Measurements from ENCODE around the gene DNAJB8.

DNAJB8 gene

DNA sequence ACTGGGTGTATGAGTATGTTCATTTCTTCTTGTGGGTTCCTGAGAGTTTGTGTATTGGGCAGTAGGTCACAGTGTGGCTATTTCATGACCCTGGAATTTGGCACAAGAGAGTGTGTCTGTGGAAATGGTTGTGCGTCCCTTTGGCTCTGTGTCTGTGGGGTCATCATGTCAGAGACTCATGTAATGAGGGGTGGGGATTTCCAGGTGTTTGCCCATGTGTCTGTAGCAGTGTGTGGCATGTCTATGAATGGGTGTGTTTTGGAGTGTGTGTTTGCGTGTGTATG is 27.6 kb upstream of the DNAJB8 start:
- no peak for DNase-seq (ENCODE audit: low read depth in 2 of 2)

DNA sequence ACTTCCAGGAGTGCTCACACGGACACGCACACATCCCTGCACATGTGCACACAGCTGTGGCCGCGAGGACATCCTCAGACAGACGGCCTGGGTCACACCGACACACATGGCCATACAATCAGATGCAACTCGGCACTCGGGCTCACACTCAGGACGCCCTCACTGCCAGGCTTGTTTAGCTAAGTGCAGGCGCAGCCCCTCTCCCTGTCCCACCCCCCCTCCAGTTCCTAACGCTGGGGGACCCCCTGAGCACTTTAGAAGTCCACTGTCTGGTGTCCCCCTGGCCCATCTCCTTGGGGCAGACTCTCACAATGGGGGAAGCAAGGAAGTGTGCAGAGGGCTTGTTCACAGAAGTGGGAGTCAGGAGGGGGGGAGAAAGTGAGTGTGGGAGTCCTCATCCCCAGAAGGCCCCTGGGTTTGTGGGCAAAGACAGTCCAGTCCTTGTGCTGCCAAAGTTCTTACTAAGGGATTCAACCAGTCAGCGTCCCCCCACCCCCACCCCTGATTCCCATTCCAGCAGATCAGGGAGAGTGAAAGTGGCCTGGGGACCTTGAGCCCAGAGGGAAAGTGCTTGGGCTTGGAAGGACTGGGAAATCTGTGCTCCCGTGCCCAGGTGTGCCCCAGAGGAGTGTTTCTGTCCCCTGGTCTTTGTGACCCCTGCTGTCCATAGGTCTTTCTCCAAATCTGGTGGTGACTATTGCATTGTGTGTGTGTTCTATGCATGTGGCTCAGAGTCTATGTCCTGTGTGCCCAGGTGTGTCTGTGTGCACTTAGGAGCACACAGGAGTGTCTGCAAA is 27.1 kb upstream of the DNAJB8 start:
- DNase-seq (ENCODE audit: low read depth in 2 of 2) = no peak

DNA sequence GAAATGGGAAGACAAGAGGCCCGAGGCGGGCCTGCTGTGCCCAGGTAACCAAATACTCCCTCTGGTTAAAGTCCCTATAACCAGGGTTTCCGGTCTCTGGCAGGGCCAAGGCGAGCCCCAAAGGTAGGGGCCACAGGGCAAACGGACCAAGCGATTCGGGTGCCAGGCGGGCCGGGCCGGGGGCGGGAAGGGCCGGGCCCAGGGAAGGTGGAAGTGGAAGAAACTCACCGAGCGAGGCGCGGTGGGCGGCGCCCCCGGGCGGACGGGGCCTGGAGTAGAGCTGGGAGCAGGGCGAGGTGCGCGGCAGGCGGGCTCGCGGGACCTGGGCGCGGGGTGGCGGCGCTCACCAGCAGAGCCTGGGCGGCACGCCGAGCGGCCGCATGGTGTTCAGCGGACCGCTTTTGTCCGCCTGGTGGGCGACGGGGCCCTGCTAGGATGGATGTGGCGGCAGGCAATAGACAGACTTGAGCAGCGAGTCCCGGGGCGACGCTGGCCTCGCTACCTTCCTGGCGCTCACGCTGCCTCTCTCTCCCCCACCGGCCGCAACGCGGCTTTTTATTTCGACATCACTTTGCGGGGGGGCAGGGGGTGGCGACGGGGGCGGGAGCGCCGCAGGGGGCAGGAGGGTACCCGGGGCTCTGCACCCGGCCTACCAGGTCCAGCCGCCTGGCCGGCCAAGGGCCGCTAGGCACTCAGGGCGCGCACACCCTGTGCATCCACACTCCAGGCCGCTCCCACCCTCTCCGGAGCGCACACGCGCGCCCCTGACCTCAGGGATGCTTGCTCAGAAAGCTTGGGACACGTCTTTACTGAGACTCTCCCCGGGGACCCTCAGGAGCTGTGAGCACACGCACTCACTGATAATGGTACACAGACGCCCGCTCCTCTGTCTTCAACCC is 26.2 kb upstream of the DNAJB8 start, which contains the start of gene GATA2:
TSS of gene GATA2 (minus strand) at position 531 of the 899 bp plus-strand sequence. CDS start 6,170 bp downstream, outside the sequence.
- DNase-seq (ENCODE audit: low read depth in 2 of 2) = peak in 1 of 2 donors; percentile 28

DNA sequence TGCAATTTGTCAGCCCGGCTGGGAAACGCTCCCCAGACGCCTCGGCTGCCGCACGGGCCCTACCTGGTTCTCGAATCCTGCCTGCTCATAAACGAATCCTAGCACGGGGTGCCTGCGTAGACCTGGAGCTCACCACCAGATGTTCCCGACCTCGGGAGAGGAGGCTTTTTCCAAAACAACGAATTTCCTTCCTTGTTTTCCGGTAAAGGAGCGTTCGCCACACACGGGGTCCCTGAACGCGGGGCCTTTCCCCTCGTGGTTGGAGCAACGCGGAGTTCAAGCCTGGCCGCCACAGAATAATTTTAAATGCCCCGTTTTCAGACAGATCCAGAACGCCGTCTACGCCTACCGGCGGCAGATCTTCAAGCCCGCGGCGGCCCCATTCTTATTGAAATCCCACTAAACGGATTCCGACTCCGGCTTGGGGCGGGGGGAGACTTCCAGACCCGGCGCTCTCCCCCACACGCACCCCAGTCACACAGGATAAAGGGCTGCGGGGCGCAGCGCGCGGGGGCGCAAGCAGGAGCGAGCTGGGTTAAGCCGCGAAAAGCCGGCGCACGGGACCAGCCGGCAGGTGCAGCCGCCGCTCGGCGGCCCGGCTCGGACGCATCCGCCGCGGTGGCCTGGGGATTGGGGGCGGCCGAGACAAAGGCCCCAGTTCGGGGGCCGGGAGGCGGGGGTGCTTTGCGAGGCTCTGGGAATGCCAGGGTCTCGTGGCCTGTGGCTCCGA is 25.4 kb upstream of the DNAJB8 start:
- DNase-seq (ENCODE audit: low read depth in 2 of 2) = no peak

DNA sequence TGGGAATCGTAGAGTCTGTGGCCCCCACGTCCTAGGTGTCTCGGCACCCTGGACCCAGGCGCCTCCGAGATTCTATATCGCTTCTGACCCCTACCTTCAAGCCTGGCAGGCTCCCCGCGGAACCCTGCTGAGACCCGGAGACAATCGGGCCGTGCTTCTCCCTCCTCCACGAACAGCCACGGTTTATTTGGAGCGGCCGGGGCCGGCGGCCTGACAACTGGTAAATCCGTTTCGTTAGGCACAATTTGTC is 24.9 kb upstream of the DNAJB8 start:
- DNase-seq (ENCODE audit: low read depth in 2 of 2) = no peak

DNA sequence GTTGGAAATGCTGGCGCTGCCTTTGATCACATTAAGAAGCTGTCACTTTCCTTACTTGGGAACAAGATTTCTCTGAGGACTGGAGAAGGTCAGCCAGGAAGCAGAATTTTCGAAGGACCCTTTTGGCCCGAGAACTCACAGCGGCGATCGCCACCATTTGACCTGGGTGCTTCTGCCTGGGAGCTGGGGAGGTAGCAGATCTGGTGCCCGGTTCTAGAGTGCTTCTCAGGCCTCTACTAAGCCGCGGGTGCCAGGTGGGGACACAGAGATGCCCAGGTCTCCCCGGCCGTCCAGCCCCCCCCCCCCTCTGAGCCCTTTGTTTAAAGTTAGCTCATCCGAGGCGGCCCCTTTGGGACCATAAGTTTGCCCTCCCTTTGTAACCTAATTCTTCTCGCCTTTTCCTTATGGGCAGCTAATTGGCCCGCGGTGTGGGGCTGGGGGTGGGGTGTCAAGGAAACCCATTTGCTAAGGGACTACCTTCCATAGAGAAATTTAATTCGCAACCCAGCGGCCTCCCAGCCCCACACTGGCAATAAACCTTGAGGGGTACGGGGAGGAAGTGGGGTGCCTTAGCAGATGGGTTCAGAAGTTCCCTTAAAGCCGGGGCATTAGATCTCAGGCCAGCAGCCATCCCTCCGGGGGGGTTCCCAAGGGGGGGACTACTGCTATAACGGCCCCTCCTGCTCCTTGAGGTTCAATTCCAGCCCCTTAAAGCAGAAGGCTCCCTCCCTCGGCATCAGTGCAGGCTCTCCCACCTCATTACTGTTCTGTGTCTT is 24.4 kb upstream of the DNAJB8 start:
- no peak for DNase-seq (ENCODE audit: low read depth in 2 of 2)

DNA sequence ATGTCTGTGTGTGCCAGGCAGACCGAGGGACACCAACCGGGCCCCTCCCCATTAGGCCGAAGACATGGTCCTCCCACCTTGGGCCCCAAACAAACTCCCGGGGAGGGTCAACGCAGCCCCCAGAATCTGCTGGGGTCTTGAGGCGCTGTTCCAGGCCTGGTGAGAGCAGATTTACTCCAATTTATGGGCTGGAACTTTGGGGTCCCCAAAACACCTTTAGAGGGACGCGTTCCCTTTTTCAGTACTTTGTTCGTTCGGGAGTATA is 23.9 kb upstream of the DNAJB8 start:
- DNase-seq (ENCODE audit: low read depth in 2 of 2) = no peak

DNA sequence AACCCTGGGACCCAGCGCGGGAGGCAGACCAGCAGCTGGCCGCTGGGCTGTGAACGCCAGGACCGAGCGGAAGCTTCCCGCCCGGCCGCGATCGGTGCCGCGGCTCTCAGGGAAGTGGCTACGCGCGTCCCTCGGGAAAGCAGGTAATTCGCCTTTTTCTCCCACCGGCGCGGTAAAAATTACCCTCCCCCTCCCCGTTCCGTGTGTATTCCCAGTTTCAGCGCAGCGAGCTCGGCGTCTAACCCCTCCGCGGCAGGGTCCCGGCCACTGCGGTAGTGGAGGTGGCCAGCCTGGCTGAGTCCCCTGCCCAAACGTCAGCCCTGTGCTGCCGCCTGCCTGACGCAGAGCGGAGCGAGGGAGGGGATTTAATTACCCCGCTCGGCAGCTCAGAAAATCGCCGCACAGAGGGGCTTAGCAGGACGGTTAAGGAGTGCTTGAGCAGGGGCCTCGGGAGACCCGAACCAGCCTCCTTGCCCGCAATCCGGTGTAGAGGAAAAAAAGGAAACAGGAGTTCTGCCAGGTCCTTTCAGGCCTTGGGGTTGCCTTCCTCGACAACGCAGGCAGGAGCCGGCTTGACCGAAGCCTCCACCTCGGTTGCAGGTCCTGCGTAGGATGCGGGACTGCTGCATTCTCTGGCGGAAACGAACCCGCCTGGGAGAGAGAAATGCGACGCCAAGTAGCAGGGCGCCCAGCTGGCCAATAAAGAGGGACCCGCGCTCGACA is 23.4 kb upstream of the DNAJB8 start:
- DNase-seq (ENCODE audit: low read depth in 2 of 2) = no peak

DNA sequence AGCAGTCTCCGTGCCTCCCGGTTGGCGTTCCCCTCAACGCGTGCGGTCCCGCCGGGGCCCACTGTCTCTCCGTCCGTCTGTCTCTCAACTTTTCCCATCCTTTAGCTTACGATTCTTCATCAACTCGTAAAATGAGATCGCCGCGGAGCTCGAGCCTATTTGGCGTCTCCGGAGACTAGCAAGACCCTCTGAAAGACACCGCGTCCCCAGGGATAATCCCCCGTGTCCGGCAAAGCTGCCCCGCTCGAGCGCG is 22.9 kb upstream of the DNAJB8 start:
- DNase-seq (ENCODE audit: low read depth in 2 of 2) = no peak

DNA sequence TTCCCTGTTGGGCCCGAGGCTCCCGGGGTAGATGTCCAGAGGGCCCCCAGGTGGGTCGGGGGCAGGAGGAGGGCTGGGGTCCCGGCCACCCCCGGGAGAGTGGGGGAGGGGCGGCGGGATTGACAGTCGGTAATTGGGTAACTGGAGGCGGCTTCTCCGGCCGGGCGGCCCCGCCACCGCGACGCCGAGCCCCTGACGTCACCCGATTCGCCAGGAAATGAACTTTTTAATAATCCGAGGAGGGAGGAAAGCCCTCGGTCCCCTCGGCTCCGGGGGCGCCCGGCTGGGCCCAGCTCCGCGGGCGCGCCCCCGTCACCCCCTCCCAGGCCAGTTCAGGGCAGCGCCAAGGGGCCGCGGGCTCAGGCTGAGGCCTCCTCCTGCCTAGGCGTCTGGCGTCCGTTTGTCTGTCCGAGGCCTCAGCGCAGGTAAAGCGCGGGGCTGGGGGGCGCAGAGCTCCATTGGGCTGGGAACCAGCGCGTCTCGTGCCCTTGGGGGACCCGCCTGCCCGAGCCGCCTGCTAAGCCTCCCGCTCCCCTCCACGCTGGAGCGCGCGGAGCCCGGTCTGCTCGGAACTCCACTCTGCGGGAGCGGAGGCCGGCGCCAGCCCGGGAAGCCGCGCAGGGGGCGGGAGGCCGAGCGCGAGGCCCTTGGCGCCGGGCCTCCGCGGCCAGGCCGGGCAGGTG is 22.4 kb upstream of the DNAJB8 start:
- DNase-seq (ENCODE audit: low read depth in 2 of 2) = peak in 1 of 2 donors; percentile 31

DNA sequence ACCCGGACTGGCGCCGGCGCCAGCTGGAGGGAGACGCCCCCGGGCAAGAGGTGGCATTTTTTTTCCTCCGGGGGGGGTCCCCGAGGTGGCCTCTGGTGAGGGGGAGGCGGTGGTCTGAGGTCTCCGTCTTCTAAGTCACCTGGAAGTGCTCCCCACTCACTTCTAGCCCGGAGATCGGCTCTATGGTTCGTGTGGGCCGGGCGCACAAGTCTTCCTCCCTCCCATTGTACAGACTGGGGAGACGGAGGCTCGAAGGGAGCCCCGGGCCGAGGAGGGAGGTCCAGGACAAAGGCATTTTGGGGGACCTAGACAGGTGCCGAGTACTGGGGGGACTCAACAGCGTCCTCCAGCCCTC is 21.9 kb upstream of the DNAJB8 start:
- DNase-seq (ENCODE audit: low read depth in 2 of 2) = no peak

DNA sequence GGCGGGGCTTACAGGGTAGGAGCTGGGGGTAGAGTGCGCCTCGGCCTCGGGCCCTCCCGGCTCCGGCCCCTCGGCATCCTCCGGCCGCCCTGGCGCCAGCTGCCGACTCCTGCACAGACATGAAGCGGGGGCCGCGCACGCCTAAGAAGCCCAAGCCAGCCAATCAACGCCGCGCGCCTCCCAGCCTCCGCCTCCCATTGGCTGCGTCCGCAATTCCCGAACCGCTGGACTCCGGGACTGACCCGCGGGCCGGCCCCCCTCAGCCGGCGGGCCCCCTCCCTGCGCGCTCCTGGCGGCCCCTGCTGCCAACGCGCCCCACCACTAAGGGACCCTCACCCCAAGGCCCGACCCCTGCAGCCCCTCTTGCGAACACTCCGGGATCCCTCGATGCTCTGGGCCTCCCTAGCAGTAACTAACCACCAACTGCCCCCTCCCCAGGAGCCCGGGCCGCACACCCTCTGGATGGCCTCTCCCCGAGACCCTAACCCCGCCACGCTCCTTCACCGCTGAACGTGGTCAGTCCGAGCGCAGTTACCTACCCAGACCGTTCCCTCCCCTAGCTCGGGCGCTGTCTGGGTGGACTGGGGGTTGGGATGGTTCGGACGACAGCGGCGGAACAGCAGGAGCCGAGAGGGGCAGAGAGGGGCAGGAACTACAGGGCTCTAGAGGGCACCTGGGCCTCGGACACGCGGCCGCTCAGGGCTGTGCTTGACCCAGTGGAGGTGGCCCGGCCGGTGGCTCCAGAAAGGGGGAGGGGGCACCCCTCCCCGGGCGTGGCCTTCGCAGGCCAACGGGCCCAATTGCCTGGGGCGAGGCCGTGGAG is 21.3 kb upstream of the DNAJB8 start:
- peak in 1 of 2 donors; percentile 37 for DNase-seq (ENCODE audit: low read depth in 2 of 2)

DNA sequence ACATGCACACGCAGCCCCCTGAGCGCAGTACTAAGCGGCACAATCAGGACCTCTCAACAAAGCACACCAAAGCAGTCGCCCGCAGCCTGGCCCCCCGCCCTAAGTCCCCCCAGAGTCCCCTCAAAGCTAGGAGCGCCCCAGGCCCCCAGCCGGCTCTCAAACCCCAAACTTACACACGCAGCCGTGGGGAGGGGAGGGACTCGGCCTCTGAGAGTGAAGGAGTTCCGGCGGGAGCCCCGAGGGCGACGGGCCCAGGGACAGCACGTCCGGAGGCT is 20.8 kb upstream of the DNAJB8 start:
- no peak for DNase-seq (ENCODE audit: low read depth in 2 of 2)

DNA sequence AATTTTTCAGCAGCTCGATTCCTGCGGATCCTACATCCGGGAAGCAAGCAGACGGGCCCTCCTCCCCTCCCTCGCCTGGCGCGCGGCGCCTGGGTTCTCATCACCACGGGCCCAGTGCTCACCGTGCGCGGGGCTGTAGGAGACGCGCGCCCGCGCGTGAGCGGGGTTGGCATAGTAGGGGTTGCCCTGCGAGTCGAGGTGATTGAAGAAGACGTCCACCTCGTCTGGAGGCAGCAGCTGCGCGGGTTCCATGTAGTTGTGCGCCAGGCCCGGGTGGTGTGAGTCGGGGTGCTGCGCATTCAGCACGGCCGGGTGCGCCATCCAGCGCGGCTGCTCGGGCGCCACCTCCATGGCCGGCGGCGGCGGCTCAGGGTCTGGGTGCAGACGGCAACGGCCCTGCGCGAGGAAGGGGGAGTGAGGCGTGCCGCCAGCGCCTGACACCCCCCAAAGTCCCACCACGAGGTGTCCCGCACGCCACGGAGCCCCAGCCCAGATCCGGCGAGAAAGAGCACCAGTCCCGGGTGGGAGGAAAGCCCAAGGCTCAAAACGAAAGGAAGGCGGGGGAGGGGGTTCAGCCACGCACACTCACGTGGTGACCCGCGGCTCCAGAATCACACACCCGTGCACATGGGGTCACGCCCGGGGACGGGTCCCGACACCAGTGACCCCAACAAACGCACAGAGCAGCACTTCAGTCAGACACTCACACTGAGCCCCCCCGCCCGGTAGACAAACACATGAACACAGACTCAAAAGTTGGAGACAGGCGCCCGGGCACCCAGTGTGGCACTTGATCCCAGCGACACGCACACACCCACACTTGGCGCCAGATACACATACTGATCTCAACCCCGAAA is 20.2 kb upstream of the DNAJB8 start:
- no peak for DNase-seq (ENCODE audit: low read depth in 2 of 2)

DNA sequence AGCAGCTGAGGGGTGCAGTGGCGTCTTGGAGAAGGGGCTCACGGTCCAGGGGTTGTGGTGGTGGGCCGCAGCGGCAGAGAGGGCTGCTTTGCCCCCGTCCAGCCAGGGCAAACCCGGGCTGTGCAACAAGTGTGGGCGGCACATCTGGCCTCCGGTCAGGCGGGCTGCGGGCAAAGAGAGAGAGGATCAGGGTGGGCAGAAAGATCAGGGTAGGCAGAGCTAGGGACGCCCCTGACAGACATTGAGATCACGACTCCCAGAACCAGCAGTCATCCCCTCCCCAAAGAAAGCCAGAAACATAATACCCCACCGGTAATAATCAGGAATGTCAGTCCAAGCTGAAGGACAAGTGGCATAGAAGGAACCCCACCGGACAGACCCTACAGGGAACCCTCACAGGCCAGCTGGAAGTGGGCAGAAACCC is 19.5 kb upstream of the DNAJB8 start:
- DNase-seq (ENCODE audit: low read depth in 2 of 2) = no peak

DNA sequence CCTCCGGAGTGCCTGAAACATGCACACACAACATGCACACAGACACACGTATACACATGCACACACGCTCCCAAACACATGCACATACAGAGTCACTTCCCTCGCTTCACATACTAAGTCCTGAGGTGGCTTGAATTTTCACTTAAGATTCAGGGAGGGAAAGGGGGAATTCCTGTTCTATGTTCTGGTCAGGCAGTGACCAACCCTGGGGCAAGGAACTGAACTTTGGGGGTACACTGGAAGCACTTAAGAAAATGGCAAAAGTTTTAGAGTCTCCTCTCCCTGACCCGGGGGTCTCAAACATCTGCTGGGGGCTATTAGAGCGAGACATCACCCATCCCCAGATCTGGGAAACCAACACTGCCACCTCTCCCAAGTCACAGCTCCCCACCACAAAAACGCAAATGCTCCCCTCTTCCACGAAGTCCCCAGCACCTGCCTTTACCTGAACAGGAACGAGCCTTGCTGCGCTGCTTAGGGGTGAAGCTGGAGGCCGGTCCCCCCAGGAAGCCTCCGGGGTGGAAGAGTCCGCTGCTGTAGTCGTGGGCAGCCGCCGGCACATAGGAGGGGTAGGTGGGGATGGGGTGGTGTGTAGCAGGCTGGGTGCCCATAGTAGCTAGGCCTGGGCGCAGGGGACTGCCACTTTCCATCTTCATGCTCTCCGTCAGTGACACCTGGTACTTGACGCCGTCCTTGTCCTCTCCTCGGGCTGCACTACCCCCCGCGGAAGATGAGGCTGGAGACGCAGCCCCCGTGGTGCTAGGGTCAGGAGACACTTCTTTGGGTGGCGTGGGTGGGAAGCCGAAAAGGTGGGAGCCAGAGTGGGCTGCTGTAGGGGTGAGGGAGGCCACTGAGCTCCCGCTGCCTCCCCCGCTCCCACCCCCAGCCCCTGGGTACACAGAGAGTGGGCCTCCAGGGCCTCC is 18.9 kb upstream of the DNAJB8 start:
- DNase-seq (ENCODE audit: low read depth in 2 of 2) = no peak

DNA sequence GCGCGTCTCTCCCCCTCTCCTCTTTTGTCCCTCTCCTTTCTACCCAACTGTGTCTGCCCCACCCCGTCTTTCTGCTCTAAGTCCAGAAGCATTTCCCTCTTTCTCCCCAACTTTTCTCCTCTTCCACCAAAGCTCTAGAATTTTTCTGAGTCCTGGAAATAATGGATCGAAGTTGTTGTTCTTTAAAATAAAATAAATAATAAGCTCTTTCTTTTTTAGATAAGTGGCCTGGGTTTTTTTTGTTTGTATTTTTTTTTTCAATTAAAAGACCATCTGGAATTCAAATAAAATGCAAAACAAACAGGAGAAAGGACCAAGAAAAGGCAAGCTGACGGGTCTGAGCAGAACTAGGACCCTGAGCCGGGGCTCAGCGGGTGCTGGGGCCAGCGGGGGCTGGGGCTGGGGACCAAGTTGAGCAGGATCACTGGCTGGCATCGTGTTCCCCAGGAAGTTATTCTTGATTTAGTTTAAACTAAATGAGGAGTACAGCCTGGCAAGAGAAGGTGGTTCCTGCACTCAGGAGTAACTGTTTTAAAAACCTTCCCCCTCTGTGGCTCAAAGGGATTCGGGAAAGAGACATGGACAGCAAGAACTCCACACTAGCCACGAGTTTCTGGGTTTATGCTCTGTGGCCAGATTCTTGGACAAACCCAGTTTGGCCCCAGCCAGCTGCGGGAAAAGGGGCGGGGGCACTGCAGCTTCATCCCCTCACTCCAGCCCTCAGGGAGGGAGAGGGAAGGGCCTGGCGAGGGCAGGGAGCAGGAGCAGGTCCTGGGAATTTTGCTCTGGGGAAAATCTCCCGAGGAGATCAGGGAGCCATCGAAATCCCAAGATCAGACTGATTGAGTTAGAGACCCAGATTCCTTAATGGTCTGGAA is 18.0 kb upstream of the DNAJB8 start:
- DNase-seq (ENCODE audit: low read depth in 2 of 2) = no peak
